ENCODE measurements around the gene SLC4A4.

- TF ChIP-seq CTCF (IDR thresholded peaks at IDR 0.05) (no peak), POLR2A (IDR thresholded peaks at IDR 0.05) (no peak), EP300 (IDR thresholded peaks at IDR 0.05) (no peak)
These were observed 134.9 kb downstream of the SLC4A4 start for GRCh38 chr4:71473541-71474240.
